RPMI7951 (cell line): Measurements from ENCODE around the gene HCST. TPM values are rescaled to one million over a fixed set of nuclear protein-coding genes. Genes with fewer than 3 reads are reported as not detected.
"Not testable (repeated sequence)": the region's sequence is repeated elsewhere in the genome, so short reads cannot be mapped to it uniquely, and the experiment has no call there.

Source experiments
- DNase-seq: peaks from one replicate; pipeline ENCODE4 v3.0.0-alpha.2; 2012; ENCODE audit warnings: low read depth
- total RNA-seq: library from RNA; depleted of rRNA; stranded (reverse); fragments of >200 nt; shearing (Covaris generic); gene quantifications from 2 replicates; pipeline ENCODE4 v1.2.3, GENCODE V29; 2014

The HCST gene
- total RNA-seq, 1 experiment from 2014 or later, result 1.9 TPM

GRCh38 chr19:35879770-35880317 is 22.5 kb upstream of the HCST start:
- peak; percentile 92 for DNase-seq

DNA sequence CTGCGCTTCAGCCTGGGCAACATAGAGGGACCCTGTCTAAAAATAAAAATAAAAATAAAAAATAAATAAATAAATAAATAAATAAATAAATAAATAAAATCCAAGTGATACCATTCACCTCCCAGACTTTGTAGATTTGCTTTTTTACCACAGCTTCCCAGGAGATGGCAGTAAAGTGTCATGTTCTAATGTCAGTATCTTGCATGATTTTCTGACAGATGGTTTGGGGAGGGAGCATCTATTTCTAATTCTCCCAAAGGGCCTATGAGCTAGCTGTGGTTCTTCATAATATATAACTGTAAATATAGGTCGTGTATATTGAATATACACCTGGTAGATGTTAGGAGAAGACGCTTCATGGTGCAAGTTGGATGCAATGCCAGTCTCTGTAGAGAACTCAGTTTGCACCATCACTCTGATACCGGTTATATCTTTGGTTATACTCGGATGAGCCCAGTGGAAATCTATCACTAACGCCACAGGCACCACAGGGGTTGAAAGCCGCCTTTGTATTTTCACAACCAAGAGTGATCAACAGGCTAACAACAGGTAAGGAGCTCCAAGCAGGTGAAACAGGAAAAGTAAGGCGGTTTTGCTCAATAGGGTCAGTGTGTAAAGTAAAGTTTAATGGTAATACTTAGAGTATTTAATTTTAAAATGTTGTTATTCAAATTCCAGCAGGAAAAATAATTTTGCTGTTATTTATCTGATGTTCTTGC is 20.1 kb upstream of the HCST start:
- DNase-seq, result peak; percentile 77

- DNase-seq, result no peak
These were observed 18.4 kb upstream of the HCST start for GRCh38 chr19:35883882-35884281.

GRCh38 chr19:35885225-35885738 is 17.0 kb upstream of the HCST start:
- DNase-seq, result no peak

GRCh38 chr19:35885904-35886303 is 16.4 kb upstream of the HCST start:
- no peak for DNase-seq

DNA sequence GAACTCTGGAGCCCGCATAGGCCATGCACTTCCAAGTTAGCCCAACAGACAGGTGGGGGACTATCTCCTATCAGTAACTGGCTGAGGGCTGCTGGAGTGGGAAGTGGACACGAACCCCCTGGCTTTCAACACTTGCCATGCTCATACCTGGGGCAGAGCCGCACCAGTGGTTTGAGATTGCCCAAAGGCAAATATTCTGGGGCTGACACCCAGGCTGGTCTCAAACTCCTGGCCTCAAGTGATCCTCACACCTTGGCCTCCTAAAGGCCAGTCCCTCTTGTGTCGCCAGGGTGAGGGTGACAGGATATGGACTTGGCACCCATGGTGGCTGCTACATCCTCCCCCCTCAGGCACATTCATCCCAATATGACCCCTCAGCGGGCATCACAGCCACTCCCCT is 15.1 kb upstream of the HCST start:
- no peak for DNase-seq

- DNase-seq, result no peak
These were observed 13.9 kb upstream of the HCST start for GRCh38 chr19:35888398-35888797.

DNA sequence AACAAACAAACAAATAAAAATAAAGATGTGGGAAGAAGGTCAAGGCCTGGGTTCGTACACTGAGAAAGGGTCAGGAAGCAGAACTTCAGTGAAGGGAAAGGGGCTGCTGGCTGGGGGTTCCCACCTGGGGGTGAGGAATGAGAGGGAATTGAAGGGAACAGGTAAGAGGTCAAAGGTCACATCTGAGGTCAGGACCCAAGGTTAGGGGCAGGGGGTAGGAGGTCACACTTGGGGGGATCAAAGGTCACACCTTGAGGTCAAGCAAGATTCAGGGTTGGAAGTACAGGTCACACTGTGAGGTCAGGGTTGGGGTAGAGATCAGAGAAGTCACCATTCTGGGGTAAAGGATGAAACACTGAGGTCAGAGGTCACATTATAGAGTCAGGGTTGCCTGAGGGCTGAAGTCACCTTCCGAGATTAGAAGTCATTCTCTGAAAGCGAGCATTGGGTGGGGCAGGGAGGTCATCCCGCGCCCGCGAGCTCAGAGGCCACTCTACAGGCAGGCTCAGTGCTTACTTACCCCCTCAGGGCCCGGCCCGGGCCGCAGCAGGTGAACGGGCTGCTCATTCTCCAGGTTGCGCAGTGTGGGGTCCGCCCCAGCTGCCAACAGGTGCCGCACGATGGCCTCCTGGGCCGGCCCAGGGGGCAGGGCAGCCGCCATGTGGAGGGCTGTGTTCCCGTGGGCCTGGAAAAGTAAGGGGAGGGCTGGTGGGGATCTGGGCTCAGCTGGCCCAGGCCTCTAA is 12.8 kb upstream of the HCST start:
- DNase-seq, result no peak

GRCh38 chr19:35890113-35890650 is 12.1 kb upstream of the HCST start:
- no peak for DNase-seq

DNA sequence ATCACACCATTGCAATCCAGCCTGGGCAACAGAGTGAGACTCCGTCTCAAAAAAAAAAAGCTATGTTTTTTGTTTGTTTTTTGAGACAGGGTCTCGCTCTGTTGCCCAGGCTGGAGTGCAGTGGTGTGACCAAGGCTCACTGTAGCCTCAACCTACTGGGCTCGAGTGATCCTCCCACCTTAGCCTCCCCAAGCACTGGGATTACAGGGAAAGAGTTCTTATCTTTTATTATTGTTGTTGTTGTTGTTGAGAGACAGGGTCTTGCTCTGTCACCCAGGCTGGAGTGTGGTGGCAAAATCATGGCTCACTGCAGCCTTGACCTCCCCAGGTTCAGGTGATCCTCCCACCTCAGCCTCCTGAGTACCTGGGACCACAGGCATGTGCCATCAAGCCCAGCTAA is 10.5 kb upstream of the HCST start:
- DNase-seq, result not testable (repeated sequence)

DNA sequence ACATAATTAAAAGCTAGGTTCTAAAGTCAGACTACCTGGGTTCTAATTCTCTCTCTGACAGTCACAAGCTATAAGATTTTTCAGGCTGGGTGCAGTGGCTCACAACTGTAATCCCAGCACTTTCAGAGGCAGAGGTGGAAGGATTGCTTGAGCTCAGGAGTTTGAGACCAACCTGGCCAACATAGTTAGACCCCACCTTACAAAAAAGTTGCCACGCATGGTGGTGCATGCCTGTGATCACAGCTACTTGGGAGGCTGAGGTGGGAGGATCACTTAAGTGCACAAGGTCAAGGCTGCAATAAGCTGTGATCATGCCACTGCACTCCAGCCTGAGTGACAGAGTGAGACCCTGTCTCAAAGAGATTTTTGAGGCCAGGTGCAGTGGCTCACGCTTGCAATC is 8.0 kb upstream of the HCST start:
- no peak for DNase-seq

DNA sequence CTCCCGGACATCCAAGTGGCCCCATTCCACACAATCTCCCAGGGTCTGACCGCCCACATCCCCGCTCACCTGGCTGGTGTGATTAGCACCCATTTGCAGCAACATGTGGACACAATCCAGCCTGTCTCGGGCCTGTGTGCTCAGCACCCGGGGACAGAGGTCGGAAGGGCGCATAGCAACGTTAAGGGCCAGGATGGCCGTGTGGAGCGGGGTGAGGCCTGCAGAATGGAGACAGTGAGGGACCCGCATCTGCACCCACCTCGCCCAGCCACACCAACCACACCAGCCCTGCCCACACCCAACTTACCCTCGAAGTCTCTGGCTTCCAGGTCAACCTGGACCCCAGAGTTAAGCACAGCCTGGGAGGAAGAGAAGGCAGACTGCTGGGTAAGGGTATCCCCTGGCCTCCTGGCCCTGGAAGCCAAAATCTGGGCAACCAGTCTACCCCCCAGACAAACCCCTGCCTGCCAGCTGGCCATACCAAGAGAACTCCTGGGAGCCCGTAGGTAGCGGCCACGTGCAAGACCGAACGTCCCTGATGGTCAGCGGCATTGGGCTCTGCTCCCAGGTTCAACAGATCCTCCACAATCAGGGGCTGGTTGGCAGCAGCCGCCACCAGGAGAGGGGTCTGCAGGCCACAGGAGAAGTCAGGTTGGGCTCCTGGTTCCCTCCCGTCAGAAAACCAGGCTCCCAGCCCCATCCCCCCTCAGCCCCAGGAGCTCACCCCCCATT is 6.3 kb upstream of the HCST start:
- DNase-seq, result no peak

DNA sequence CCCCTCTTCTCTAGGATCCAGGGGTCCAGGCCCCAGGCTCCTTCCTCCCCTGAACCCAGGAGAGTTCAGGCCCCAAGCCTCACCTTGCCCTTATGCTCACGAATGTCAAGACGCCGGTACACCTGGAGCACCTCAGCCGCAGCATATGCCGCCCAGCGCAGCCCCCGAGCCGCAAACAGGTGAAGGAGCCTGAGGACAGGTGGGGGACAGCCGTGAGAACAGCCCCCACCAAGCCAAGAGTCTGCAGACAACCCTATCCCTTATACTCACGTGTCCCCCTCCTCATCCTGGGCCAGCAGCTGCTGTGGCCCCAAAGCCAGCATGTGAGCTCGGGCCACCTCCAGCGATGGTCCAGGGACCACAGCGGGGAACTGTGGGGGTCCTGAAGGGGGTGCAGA is 5.7 kb upstream of the HCST start:
- no peak for DNase-seq

DNA sequence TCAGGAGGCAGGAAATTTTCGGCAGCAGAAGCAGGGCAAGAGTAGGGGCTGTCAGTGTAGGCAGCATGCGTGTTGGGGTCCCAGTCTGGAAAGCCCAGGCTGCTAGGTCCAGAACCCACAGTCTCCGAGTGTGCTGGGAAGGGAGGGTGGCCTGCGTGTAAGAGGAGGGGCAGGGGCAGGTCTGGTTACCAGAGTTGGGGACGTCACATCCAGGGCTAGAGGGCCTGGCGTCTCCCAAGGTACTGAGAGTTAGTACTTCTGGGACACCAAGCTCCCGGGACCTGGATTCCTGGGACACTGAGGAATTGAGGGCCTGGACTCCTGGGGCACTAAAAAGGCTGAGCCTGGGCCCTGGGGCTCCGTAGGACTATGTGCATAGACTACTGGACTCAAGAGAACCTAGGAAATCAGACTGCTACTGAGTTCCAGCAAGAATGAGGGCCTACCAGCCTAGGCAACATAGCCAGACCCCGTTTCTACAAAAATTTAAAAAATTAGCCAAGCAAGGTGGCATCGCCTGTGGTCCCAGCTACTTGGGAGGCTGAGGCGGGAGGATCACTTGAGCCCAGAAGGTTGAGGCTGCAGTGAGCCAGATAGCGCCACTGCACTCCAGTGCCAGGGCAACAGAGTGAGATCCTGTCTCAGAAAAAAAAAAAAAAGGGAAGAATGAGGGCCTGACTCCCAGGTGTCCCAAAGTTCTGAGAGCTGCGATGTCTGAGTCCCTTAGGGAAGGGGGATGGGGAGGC is 4.5 kb upstream of the HCST start:
- DNase-seq, result no peak

GRCh38 chr19:35898499-35898809 is 3.9 kb upstream of the HCST start:
- DNase-seq, result no peak

DNA sequence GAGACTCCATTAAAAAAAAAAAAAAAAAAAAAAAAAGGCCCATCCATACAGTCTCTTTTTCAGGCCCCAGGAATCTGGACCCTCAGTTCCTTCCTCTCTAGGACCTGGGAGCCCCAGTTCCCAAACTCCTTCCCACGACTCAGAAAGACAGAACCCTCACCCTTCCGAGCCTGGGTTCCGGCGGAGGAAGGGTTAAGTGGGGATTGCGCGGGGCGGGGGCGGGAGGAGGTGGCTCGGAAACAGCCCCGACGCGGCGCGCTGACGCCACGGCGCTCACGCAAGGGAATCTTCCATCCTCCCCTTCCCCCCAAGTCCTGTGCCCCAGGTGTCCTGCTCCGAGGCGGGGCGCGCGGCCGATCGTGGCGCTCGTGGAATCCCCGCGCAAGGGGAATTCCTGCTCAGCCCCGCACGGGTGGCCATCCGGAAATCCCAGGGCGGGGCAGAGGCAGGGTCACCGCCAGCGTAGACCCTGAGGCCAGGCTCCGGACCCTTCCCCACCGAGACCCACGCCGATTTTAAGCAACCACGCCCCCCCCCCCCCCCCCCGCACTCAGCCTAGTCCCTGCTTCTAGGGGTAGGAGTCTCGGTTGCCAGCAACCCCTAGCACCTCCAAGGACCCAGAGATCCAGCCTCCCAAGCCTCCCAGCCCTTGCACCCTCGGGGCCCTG is 2.6 kb upstream of the HCST start:
- DNase-seq, result peak; percentile 85

DNA sequence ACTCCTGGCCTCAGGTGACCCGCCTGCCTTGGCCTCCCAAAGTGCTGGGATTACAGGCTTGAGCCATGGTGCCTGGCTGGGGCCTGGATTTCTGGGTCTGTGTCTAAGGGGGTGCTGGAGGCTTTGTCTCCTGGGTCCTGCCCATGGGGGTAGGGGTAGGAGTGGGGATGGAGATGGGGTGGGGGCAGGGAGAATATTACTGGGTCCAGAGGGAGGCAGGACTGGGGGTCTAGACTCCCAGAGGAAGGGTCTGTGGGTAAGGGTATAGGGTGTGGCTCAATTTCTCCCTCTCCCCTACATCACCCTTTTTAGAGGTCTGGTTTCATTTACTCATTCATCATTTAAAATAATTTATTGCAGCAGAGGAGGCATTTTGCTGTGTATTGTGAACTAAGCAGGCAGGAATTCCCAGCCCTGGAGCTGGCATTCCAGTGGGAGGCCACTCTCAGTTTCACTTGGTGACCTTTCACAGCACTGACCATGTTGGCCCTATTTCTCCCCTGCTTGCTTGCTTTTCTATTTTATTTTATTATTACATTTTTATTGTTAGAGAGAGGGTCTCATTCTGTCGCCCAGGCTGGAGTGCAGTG is 1.2 kb upstream of the HCST start:
- DNase-seq, result peak; percentile 47

GRCh38 chr19:35902870-35903475 is 644 bp downstream of the HCST start:
- no peak for DNase-seq

- DNase-seq, result peak; percentile 91
These were observed 1.3 kb downstream of the HCST start for GRCh38 chr19:35903550-35904179.
